Lung (tissue), 12 donors: Measurements from ENCODE around the gene KLHL28. TPM values are rescaled to one million over a fixed set of nuclear protein-coding genes. Genes with fewer than 3 reads are reported as not detected.

Experiments
- ATAC-seq: fragments of 200-7000 bp; cut with Tn5 transposase; one replicate; pipeline ENCODE4 v1.9.1; 2020; ENCODE audit warnings: moderate number of reproducible peaks; ENCODE audit not compliant: insufficient read depth, low FRiP score
- DNase-seq, 3 donors: peaks; one replicate each; pipeline ENCODE4 v3.0.0-alpha.2; 2013 to 2017
- H3K27ac ChIP-seq, 2 donors: one replicate each; pipeline ENCODE4 v1.5.1; 2013; ENCODE audit warnings: mild to moderate bottlenecking in 2 of 2, moderate library complexity in 2 of 2, control low read depth in 1 of 2, inconsistent platforms in 1 of 2, low read depth in 1 of 2, low read length in 1 of 2
- H3K27me3 ChIP-seq, 3 donors: one replicate each; pipeline ENCODE4 v1.5.1; 2013; ENCODE audit warnings: low read length in 2 of 3; ENCODE audit not compliant: control insufficient read depth in 3 of 3, insufficient read depth in 3 of 3
- H3K36me3 ChIP-seq, 4 donors: one replicate each; pipeline ENCODE4 v1.5.1; 2013; ENCODE audit warnings: low read length in 4 of 4, mild to moderate bottlenecking in 1 of 4, moderate library complexity in 1 of 4; ENCODE audit not compliant: control insufficient read depth in 4 of 4, insufficient read depth in 4 of 4
- H3K4me1 ChIP-seq, 5 donors: one replicate each; pipeline ENCODE4 v1.5.1; 2013; ENCODE audit warnings: low read length in 5 of 5, mild to moderate bottlenecking in 2 of 5, moderate library complexity in 1 of 5; ENCODE audit not compliant: control insufficient read depth in 5 of 5, insufficient read depth in 5 of 5
- H3K4me3 ChIP-seq: one replicate; pipeline ENCODE4 v1.5.1; 2013; ENCODE audit warnings: mild to moderate bottlenecking, control low read depth, moderate library complexity
- H3K9ac ChIP-seq, 2 donors: one replicate each; pipeline ENCODE4 v1.5.1; 2013; ENCODE audit warnings: low read length in 2 of 2, control low read depth in 1 of 2; ENCODE audit not compliant: insufficient read depth in 1 of 2
- H3K9me3 ChIP-seq, 4 donors: one replicate each; pipeline ENCODE4 v1.5.1; 2013; ENCODE audit warnings: low read length in 3 of 4, mild to moderate bottlenecking in 1 of 4, moderate library complexity in 1 of 4; ENCODE audit not compliant: control insufficient read depth in 4 of 4, insufficient read depth in 3 of 4
- WGBS, 2 donors: extraction: QIAGEN DNeasy Blood & Tissue Kit; methylation state at CpG; one replicate each; pipeline ENCODE4 v1.1.7; 2013; 5-methylcytosine and 5-hydroxymethylcytosine counted together
- polyA plus RNA-seq, 2 donors: library from polyadenylated mRNA; stranded (reverse); fragments of 200-250 nt; gene quantifications; one replicate each; pipeline ENCODE4 v1.2.1, GENCODE V29; 2013
- total RNA-seq, 2 donors: library from RNA; depleted of rRNA in 1 of 2; stranded (reverse); fragments of >200 nt in 1 of 2; gene quantifications; one replicate each; pipeline ENCODE4 v1.2.1, GENCODE V29; 2014 to 2021
- TF ChIP-seq, protein P1 (sequence below): IDR thresholded peaks from 2 replicates; pipeline ENCODE4 v1.5.1; 2012; ENCODE audit warnings: mild to moderate bottlenecking; ENCODE audit errors: control extremely low read depth, extremely low read depth
- donor health status: control.
- donor health status: control.
- donor health status: Bipolar disorder and iron deficiency.
- donor health status: healthy.
- donor health status: DM: yes; HTN: yes; CAD: no.

Gene KLHL28
- total and polyA plus RNA-seq, 4 donors: 2.6 to 29.0 (median 9.5) TPM

DNA sequence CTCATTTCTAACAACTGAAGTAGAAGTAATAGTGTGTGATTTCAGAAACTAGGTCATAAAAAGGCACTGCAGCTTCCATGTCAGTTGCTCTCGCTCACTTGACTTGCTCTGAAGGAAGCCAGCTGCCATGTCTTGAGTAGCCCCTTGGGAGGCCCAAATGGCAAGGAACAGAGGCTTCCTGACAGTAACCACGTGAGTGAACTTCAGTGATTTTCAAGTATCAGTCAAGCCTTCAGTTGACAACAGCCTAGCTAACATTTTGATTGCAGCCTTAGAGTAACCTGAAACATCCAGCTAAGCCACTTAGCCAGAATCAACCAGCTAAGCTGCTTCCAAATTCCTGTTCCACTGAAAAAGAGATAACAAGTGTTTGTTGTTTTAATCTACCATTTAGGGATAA lies 26.9 kb upstream of the KLHL28 start:
- H3K4me3 ChIP-seq: no peak overlapping the region
- no peaks in the 10 kb centered on the region for H3K9me3 ChIP-seq
- 63 to 69% methylated on average over 2 of the region's 2 CpGs for WGBS, 2 donors
- peaks cover 0 to 5% (median 5%) of the 10 kb centered on the region in 5 donors for H3K4me1 ChIP-seq
- no peak overlapping the region for H3K27ac ChIP-seq
- TF ChIP-seq, protein P1, sequence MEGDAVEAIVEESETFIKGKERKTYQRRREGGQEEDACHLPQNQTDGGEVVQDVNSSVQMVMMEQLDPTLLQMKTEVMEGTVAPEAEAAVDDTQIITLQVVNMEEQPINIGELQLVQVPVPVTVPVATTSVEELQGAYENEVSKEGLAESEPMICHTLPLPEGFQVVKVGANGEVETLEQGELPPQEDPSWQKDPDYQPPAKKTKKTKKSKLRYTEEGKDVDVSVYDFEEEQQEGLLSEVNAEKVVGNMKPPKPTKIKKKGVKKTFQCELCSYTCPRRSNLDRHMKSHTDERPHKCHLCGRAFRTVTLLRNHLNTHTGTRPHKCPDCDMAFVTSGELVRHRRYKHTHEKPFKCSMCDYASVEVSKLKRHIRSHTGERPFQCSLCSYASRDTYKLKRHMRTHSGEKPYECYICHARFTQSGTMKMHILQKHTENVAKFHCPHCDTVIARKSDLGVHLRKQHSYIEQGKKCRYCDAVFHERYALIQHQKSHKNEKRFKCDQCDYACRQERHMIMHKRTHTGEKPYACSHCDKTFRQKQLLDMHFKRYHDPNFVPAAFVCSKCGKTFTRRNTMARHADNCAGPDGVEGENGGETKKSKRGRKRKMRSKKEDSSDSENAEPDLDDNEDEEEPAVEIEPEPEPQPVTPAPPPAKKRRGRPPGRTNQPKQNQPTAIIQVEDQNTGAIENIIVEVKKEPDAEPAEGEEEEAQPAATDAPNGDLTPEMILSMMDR: no peak
- no peak overlapping the region for H3K9ac ChIP-seq
- DNase-seq: peak; percentile 47 to 74 (median 62)
- no peaks in the 10 kb centered on the region for H3K27me3 ChIP-seq
- ATAC-seq: peak; percentile 19
- no peaks in the 10 kb centered on the region for H3K36me3 ChIP-seq

- no peaks in the 10 kb centered on the region for H3K36me3 ChIP-seq
- H3K4me1 ChIP-seq: peaks cover 0 to 7% (median 0%) of the 10 kb centered on the region in 5 donors
- no peak overlapping the region for H3K27ac ChIP-seq
- no peak overlapping the region for H3K4me3 ChIP-seq
- ATAC-seq: no peak
- no peaks in the 10 kb centered on the region for H3K9me3 ChIP-seq
- H3K27me3 ChIP-seq: no peaks in the 10 kb centered on the region
- 91 to 93% methylated on average over 2 of the region's 2 CpGs for WGBS, 2 donors
- TF ChIP-seq, protein P1: no peak
- no peak overlapping the region for H3K9ac ChIP-seq
- no peak for DNase-seq
Observed at GRCh38 chr14:44982594-44982993, 20.8 kb upstream of the KLHL28 start.

- H3K36me3 ChIP-seq: peaks cover 0 to 3% (median 0%) of the 10 kb centered on the region in 4 donors
- 72 to 76% methylated on average over 3 of the region's 3 CpGs for WGBS, 2 donors
- H3K9ac ChIP-seq: no peak overlapping the region
- DNase-seq: no peak
- no peaks in the 10 kb centered on the region for H3K9me3 ChIP-seq
- no peak overlapping the region for H3K27ac ChIP-seq
- H3K4me1 ChIP-seq: peaks cover 0 to 7% (median 0%) of the 10 kb centered on the region in 5 donors
- no peak overlapping the region for H3K4me3 ChIP-seq
- TF ChIP-seq, protein P1: no peak
- no peak for ATAC-seq
- H3K27me3 ChIP-seq: no peaks in the 10 kb centered on the region
Observed at GRCh38 chr14:44981198-44981597, 19.5 kb upstream of the KLHL28 start.

DNA sequence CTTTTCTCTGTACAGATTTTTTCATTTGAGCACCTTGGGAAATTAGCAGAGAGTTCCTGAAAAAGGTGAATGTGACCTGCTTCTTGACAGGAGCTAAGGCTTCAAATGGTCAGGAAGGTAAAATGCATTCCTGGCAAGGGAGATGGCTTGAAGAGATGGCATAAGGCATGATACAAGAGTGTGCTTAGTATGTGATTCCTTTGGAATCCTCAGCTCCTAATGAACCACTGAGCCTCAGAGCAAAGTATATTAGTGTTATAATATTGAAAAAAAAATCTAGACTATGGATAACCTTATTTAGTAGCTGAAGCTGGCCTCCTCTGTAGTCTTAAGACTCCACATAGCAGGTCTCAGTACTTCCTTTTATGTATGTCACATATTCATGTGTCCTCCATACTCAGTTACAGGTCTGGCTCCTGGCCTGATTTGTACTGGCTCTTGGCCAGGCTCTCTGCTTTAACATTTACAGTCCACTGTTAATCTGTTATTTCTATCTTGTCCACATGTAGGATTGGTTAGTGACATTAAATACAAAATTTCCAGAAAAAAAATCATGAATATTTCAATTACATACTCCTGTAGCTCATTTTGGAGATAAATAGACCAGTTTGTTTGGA lies 18.1 kb upstream of the KLHL28 start:
- peaks cover 0 to 4% (median 0%) of the 10 kb centered on the region in 4 donors for H3K36me3 ChIP-seq
- DNase-seq: peak in 1 of 3 donors; percentile 60
- H3K4me3 ChIP-seq: no peak overlapping the region
- H3K4me1 ChIP-seq: peaks cover 0 to 7% (median 0%) of the 10 kb centered on the region in 5 donors
- no peak overlapping the region for H3K9ac ChIP-seq
- H3K9me3 ChIP-seq: no peaks in the 10 kb centered on the region
- H3K27me3 ChIP-seq: no peaks in the 10 kb centered on the region
- ATAC-seq: no peak
- H3K27ac ChIP-seq: no peak overlapping the region
- TF ChIP-seq, protein P1: no peak
